Globus pallidus (tissue), 1 donor: Measurements from ENCODE around the gene RSBN1L.
"Not testable (repeated sequence)": the region's sequence is repeated elsewhere in the genome, so short reads cannot be mapped to it uniquely, and the experiment has no call there.

ENCODE experiments used
- DNase-seq: peaks from one replicate; pipeline ENCODE4 v3.0.0-alpha.2; 2015; ENCODE audit warnings: low spot score

RSBN1L gene

GRCh38 chr7:77696057-77696642 lies at the start of gene RSBN1L:
RSBN1L (plus strand) TSS chr7:77696459; CDS start chr7:77696470, 11 bp downstream.
- DNase-seq = peak; percentile 99

- DNase-seq = no peak
Measured at GRCh38 chr7:77648742-77649338, 47.4 kb upstream of the RSBN1L start.

- no peak for DNase-seq
Measured at GRCh38 chr7:77649716-77650349, 46.4 kb upstream of the RSBN1L start.

- peak; percentile 24 for DNase-seq
Measured at GRCh38 chr7:77651575-77652162, 44.6 kb upstream of the RSBN1L start.

GRCh38 chr7:77652826-77653225 lies 43.4 kb upstream of the RSBN1L start:
- not testable (repeated sequence) for DNase-seq

- no peak for DNase-seq
Measured at GRCh38 chr7:77653572-77653971, 42.7 kb upstream of the RSBN1L start.

GRCh38 chr7:77655356-77655755 lies 40.9 kb upstream of the RSBN1L start:
- no peak for DNase-seq

- DNase-seq = no peak
Measured at GRCh38 chr7:77655836-77656455, 40.3 kb upstream of the RSBN1L start.

- DNase-seq = peak; percentile 35
Measured at GRCh38 chr7:77657427-77658224, 38.6 kb upstream of the RSBN1L start.

- no peak for DNase-seq
Measured at GRCh38 chr7:77658928-77659327, 37.3 kb upstream of the RSBN1L start.

GRCh38 chr7:77661816-77662215 lies 34.4 kb upstream of the RSBN1L start:
- no peak for DNase-seq

GRCh38 chr7:77662869-77663268 lies 33.4 kb upstream of the RSBN1L start:
- DNase-seq = no peak

GRCh38 chr7:77664715-77665114 lies 31.5 kb upstream of the RSBN1L start:
- DNase-seq = no peak

- no peak for DNase-seq
Measured at GRCh38 chr7:77665161-77665560, 31.1 kb upstream of the RSBN1L start.

- no peak for DNase-seq
Measured at GRCh38 chr7:77667459-77668086, 28.7 kb upstream of the RSBN1L start.

- DNase-seq = no peak
Measured at GRCh38 chr7:77674878-77675277, 21.4 kb upstream of the RSBN1L start.

- DNase-seq = no peak
Measured at GRCh38 chr7:77679608-77680007, 16.7 kb upstream of the RSBN1L start.

GRCh38 chr7:77680266-77680665 lies 16.0 kb upstream of the RSBN1L start:
- DNase-seq = no peak

- DNase-seq = no peak
Measured at GRCh38 chr7:77684030-77684429, 12.2 kb upstream of the RSBN1L start.

- DNase-seq = no peak
Measured at GRCh38 chr7:77685233-77685632, 11.0 kb upstream of the RSBN1L start.

GRCh38 chr7:77687100-77687746 lies 9.0 kb upstream of the RSBN1L start:
- DNase-seq = no peak
